T-helper 1 cell treated with Interleukin-12 subunit alpha and Interleukin-12 subunit beta and Interleukin-4 antibody, amounts not matched to agents 30 ng/mL and 1 ng/mL, for 36 hours (primary cell): ENCODE data around the gene GADD45B. TPM values are rescaled to one million over a fixed set of nuclear protein-coding genes. Genes with fewer than 3 reads are reported as not detected.
"Not testable (repeated sequence)": the region's sequence is repeated elsewhere in the genome, so short reads cannot be mapped to it uniquely, and the experiment has no call there.

Experiments
- intact Hi-C: fragments of 100-400 bp; cut with micrococcal nuclease; formaldehyde crosslinking; loops from one replicate; pipeline ENCODE4 v1.15.1; 2024
- total RNA-seq: library from RNA; stranded (reverse); gene quantifications from 2 replicates; pipeline ENCODE4 v1.2.3, GENCODE V29; 2022

GADD45B gene
- total RNA-seq, 1 donor from 2014 or later = 72.4 TPM

DNA sequence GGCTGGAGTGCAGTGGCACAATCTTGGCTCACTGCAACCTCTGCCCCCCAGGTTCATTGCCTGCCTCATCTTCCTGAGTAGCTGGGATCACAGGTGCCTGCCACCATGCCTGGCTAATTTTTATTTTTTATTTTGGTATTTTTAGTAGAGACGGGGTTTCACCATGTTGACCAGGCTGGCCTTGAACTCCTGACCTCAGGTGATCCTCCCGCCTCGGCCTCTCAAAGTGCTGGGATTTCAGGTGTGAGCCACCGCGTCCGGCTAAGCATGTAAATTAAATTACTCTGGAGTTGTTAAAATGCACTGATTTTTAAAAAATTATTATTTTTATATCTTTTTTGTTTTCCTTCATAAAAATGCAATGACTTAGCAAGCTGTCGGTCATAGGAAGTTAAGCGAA is 30.7 kb downstream of the GADD45B start:
- intact Hi-C loops = loop anchor here (1.0 to 2.0 kb wide), 2 partner anchors 28 to 46 kb away; no protein-coding TSS in a partner anchor

DNA sequence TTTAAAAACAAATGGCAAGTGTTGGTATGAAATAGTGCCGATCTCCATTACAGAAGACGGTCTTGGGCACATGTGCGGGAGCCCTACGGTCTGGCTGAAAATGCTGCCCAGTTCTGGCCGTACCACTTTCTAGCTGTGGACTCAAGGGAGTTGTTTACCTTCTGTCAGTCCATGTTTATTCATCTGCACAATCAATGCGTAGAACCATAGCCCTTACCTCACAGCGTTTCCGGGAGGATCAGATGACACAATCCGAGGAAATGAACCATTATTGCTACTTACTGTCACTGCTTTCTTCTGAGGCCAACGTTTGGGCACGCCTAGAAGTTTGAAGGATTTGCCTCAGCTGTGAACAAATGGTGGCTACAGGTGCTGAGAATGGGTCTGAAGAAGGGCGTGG is 31.2 kb downstream of the GADD45B start:
- intact Hi-C loops = loop anchor here (1.0 to 2.0 kb wide), 2 partner anchors 29 to 46 kb away; no protein-coding TSS in a partner anchor

DNA sequence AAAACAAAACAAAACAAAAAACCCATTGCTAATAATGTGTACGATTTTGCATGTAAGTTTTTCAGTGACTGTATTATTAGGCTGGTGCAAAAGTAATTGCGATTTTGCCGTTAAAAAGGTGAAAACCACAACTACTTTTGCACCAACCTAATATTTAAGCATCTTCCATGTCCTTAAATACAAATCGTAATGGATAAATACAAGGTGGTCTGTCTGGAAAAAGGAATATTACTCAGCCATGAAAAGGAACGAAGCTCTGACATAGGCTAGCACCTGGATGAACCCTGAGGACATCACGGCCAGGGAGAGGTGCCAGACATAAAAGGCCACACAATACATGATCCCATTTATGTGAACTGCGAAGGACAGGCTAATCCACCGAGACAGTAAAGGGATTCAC is 33.2 kb downstream of the GADD45B start:
- intact Hi-C loops = no loop called here

DNA sequence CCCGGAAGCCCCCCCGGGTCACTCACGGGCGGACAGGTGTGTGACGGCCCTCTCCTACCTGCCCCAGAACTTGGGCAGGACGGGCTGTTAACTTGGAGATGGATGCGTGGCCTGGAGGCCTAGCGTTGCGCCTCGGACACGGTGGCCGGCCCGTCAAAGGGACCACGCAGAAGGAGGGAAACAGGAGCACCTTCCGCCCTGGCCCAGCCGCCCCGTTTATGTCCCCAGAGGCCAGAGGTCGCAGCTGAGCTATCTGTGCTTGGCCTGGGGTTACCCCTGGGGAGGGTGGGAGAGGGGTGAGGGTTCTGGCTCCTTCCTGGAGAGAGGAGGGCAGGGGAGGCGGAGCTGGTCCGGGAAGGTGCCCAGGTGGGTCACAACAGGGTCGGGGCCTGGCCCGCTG is 35.6 kb downstream of the GADD45B start:
- intact Hi-C loops = no loop called here

DNA sequence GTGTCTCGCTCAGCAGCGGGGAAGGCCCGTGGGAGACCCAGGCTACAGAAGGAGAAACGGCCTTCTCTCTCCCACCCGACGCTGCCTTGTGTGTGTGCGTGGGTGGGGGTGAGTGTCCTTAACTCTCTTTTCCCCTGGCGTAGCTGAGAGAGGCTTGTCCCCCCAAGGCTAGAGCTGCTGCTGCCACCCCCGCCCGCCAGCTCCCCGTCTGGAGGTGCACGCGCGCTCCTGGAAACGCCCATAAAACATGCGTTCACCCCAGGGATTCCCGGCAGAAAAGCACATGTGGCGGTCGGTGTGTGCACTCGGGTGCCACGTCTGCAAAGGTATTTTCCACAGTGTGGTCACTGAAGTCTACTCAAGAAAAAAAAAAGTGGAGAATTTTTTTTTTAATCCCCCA is 36.1 kb downstream of the GADD45B start:
- intact Hi-C loops = no loop called here

DNA sequence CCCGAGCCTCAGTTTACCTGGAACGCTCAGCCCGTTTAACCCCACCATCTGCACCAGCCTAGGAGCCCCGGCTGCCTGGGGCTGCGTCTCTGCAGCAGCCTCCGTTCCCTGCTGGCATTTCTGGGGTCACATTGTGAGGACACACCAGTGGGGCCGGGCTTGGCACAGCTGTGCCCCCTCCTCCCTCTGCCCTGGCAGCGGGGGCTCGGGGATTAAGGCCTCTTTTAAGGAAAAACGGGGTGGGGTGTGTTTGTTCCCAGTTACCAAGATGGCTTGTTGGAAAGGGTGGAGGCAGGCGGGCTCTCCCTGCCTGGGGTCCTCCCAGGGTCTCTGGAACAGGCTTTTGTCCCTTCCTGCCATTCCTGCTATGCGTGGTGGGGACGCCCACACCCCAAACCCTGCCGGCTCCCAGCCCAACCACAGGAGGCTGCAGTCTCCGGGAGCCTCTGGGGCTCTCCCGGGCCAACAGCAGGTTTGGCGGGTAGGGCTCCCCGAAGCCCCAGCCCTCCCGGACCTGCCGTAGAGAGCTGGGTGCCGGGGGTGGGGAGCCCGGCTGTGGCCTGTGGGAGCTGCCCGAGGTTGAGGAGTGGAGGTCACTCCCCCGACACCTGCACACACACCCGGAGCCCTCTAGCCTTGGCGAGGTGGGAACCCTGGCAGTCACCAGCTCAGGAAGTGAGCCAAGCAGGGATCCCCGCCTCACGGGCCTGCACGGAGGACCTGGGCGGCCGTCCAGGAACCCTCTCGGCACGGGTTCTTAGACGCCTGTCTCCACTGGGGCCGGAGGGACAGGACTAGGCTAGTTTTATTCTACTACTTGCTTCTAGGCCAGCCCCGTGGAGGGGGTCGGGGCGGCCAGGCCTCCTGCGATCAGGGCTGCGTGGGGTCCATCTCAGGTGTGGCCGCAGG is 36.9 kb downstream of the GADD45B start:
- intact Hi-C loops = no loop called here

DNA sequence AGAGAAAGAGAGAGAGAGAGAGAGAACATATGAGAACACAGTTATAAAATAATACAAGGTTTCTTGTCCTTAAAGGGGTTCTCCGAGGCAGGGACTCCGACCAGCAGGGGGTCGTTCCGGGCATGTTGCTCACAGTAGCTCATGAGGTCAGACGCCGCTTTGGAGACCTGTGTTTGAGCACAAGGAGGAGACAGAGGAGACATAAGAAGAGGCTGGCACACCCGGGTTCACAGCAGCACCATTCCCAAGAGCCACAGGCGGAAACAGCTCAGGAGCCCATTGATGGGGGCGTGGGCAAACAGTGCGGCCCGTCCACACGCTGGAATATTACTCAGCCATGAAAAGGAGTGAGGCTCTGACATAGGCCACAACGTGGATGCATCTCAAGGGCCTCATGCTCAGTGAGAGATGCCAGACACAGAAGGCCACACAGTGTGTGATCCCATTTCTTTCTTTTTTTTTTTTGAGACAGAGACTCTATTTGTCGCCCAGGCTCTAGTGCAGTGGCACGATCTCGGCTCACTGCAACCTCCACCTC is 39.1 kb downstream of the GADD45B start:
- intact Hi-C loops = no loop called here

DNA sequence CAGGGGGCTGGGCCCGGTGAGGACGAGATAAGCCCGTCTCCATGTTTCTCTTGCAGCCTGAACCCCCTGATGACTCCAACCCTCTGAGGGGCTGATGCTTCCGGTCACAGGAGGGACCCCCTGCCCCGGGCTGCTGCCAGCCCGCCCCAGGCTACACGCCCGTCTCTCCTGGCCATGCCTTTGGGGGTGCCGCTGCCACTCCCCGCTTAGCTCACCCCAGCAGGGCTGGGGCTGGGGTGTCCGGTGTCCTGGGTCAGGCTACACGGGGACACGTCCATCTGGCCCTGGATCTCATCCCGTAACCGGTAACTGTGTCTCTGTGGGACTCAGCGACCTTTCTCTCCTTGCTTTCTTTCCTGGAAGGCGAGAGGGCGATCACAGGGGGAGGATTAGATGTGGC is 40.8 kb downstream of the GADD45B start:
- intact Hi-C loops = no loop called here

DNA sequence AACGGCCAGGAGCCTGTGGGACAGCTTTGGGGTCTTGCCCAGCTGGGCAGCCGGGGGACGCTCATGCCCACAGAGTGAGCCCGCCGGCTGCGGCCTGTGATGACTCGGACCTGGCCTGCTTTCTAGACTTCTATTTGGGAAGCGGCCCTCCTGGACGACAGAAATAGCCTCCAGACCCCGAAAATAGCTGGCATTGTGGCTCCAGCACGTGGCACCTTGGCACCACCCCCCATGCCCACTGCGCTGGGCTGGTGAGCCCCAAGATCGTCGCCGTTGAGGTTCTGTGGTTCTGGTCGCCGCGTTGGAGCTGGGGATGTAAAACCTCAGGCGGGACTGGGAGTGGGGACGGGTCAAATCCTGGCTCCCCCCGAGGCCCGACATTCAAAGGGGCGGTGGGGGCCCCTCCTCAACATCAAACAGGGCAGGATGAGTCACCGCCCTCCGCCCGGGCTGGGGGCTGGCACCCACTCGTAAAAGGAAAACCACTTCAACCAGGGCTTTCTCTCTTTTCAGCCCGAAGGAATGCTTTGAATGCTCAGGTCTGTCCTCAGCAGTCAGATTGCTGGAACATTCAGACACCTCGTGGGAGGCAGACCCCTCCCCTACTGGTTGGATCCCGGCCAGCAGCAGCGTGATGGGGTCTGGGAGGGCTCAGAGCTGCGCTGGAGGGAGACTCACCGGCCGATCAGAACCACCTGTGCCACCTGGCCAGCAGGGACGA is 42.1 kb downstream of the GADD45B start:
- intact Hi-C loops = no loop called here

DNA sequence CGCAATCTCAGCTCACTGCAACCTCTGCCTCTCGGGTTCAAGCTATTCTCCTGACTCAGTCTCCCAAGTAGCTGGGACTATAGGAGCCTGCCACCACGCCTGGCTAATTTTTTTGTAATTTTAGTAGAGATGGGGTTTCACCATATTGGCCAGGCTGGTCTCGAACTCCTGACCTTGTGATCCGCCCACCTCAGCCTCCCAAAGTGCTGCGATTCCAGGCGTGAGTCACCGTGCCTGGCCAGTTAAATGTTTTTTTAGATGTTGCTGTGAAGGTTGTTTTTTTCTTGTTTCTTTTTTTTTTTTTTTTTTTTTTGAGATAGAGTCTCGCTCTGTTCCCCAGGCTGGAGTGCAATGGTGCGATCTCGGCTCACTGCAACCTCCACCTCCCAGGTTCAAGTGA is 42.9 kb downstream of the GADD45B start:
- intact Hi-C loops = not testable (repeated sequence)

DNA sequence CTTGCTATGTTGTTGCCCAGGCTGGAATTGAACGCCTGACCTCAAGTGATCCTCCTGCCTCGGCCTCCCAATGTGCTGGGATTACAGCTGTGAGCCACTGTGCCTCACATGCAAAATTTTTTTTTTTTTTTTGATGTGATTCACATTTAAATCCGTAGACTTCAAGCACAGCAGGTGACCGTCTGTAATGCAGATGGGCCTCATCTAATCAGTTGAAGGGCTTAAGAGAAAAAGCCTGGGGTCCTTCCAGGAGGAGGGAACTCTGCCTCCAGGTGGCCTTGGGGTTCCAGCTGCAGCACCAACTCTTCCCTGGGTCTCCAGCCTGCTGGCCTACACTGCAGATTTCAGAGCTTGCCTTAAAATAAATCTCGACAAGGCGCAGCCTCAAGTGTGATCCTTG is 43.6 kb downstream of the GADD45B start:
- intact Hi-C loops = no loop called here

DNA sequence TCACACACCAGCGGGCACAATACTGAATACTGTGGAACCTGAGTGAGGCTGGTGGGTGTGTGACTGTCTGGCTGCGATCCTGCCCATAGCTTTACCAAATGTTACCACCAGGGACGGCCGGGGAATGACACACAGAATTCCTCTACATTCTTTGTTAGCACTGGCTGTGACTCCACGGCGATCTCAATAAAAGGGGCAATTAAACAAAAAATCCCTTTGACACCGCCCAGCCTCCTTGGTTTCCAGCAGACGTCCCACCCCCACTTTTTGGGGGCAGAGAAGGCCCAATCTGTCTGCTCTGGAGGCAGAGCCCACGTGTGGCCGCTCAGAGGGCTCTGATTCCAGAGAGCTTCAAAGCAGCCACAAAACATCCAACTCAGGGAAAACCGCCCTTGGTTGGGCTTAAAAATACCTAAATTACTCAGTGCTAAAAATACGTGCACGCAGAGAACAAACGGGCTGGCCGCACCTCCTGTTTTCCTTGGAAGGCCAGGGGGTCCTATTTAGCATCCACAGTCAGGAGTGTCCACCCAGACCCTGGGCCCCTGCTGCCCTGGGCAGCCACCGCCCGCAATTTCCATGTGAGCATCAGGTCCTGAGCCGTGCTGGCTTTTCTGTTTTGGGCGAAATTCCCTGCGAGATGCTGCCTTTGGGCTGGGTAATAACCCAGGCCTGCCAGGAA is 47.8 kb downstream of the GADD45B start:
- intact Hi-C loops = no loop called here

DNA sequence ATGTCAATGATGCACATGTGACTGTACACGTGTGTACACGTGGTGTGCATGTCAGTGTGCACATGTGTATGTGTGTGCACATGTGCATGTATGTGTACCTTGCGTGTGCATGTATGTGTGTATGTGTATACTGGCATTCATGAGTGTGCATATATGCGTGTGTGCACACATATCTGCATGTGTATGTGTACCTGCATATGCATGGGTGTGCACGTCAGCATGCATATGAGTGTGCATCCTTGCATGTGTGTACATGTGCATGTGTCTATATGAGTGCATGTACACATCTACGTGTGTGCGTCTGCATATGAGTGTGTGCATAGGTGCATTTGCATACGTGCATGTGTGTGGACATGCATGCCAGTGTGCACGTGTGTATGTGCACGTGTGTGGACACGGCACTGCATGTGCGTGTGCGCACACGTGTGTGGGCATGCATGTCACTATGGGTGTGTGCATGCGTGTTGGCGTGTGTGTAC is 48.5 kb downstream of the GADD45B start:
- intact Hi-C loops = no loop called here

DNA sequence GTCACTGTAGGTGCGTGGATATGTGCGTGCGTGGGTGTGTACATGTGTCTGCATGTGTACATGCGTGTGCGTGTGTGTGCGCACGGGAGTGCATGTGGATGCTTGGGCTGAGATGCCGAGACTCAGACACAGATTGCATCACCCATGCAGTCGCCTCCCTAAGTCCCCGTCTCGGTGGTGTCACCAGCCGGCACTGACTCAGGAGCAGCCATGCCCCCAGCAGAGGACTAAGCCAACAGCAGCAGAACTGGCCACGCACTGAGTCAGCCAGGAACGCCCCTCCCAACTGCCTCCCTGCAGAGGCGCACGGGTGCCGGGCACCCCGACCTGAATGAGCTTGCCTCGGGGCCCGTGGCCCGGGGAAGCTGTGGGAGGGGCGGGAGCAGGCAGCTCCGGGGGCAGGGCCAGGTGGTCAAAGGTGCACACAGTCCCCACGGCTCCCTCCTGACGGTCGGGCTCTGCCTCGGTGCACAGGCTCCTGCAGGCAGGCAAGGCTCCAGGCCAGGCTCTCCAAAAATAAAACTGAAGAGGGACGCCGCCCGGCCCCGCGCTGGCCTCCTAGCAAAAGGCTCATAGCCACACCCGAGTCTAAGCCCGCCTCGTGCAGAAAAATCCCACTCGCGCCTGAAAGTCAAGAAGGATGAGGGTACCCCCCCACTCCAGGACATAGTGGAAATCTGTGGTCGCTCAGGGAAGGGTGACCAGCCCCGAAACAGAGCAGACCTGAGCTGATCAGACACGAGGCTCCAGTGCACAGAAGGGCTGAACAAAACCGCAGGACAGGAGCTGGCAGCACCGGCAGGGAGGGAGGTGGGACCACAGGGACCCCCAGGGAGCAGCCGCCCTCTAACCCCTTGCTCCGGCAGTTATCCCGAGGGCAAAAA is 49.2 kb downstream of the GADD45B start:
- intact Hi-C loops = no loop called here

DNA sequence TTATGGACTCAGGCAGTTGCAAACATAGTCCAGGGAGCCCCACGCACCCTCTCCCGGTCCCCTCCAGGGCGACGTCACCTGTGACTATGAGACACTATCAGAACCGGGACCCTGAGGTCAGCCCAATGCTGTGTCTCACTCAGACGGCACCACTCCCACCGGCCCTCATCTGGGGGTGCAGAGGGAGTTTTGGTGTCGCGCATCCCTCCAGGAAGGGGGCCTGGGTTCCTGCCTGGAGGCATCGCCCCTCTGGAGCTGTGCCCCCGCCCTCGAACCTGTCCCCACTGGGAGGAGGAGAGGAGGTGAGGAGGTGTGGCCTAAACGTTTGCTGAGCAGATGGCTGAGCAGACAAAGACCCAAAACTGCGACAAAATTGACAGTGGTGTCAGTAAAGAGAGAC is 51.2 kb downstream of the GADD45B start:
- intact Hi-C loops = no loop called here

DNA sequence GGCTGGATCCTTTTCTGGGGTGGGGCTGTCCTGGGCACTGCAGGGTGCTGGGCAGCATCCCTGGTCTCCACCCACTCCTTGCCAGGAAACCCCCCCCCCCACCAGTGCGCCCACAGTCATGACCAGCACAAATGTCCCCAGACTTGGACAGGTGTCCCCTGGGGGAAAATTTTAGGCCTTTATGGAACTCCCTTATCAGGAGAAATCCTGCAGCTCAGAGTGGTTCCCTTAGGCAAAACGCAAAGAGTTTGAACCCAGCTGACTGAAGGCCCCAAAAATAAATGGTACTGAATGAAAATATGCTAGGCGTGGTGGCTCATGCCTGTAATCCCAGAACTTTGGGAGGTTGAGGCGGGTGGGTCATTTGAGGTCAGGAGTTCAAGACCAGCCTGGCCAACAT is 51.8 kb downstream of the GADD45B start:
- intact Hi-C loops = no loop called here
